ENCODE data around the gene SPATS2.
"Not testable (repeated sequence)": the region's sequence is repeated elsewhere in the genome, so short reads cannot be mapped to it uniquely, and the experiment has no call there.

DNA sequence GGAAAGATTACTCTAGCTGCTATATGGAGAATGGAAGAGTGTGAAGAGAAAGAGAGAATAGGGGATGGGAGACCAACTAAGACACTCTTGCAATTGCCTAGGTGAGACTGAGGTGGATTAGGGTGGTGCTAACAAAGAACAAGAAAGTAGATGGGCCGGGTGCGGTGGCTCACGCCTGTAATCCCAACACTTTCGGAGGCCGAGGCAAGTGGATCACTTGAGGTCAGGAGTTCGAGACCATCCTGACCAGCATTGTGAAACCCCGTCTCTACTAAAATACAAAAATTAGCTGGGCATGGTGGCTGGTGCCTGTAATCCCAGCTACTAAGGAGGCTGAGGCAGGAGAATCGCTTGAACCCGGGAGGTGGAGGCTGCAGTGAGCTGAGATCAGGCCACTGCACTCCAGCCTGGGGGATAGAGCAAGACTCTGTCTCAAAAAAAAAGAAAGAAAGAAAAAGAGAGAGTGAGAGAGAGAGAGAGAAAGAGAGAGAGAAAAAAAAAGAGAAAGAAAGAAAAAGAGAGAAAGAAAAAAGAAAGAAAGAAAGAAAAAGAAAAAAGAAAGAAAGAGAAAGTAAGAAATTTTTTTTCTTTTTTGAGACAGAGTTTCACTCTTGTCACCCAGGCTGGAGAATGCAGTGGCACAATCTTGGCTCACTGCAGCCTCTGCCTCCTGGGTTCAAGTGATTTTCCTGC is 46.7 kb upstream of the SPATS2 start:
- TF ChIP-seq EP300 (IDR thresholded peaks at IDR 0.05; ENCODE audit: low read depth); CTCF (IDR thresholded peaks at IDR 0.05): not testable (repeated sequence)

All from transverse colon (tissue), 3 donors.